Activated B cell treated with CpG ODN at 0.5 μM for 24 hours (primary cell): ENCODE measurements around the gene PRKAG2. TPM values are rescaled to one million over a fixed set of nuclear protein-coding genes. Genes with fewer than 3 reads are reported as not detected.

Experiments
- ATAC-seq: fragments of 200-7000 bp; cut with Tn5 transposase; one replicate; pipeline ENCODE4 v1.10.0; 2021; ENCODE audit warnings: low read depth, mild to moderate bottlenecking, moderate library complexity
- CTCF ChIA-PET: fragments of 350-600 bp; sonication (Branson Sonifier 250); formaldehyde crosslinking; loops from one replicate; lab custom pipeline; 2021; ENCODE audit warnings: antibody characterized with exemption; lab: Charles Lee
- POLR2A ChIA-PET: fragments of 350-600 bp; sonication (Branson Sonifier 250); formaldehyde crosslinking; loops from one replicate; lab custom pipeline; 2021; ENCODE audit warnings: antibody characterized with exemption; lab: Charles Lee
- DNase-seq: peaks from one replicate; pipeline ENCODE4 v3.0.0; 2022
- H3K27ac Mint-ChIP-seq: one replicate; pipeline ENCODE4 v1.8.0; 2020; ENCODE audit warnings: mixed read lengths
- H3K27me3 Mint-ChIP-seq: one replicate; pipeline ENCODE4 v1.8.0; 2021; ENCODE audit warnings: mixed read lengths
- H3K36me3 Mint-ChIP-seq: one replicate; pipeline ENCODE4 v1.8.0; 2021; ENCODE audit warnings: low read depth, mixed read lengths
- H3K4me1 Mint-ChIP-seq: one replicate; pipeline ENCODE4 v1.8.0; 2021; ENCODE audit warnings: mixed read lengths
- H3K4me3 Mint-ChIP-seq: one replicate; pipeline ENCODE4 v1.8.0; 2020; ENCODE audit warnings: mild to moderate bottlenecking, mixed read lengths
- H3K9me3 Mint-ChIP-seq: one replicate; pipeline ENCODE4 v1.8.0; 2020; ENCODE audit warnings: mixed read lengths
- CTCF ChIP-seq: fragments of 200-600 bp; IDR thresholded peaks from one replicate; pipeline ENCODE4 v1.8.0; 2022; ENCODE audit warnings: antibody characterized with exemption, mild to moderate bottlenecking
- intact Hi-C: fragments of 100-400 bp; cut with micrococcal nuclease; formaldehyde crosslinking; loops from one replicate; pipeline ENCODE4 v1.15.1; 2024
- total RNA-seq: library from RNA; stranded (reverse); gene quantifications from 2 replicates; pipeline ENCODE4 v1.2.3, GENCODE V29; 2022

The PRKAG2 gene
- total RNA-seq, 1 donor from 2014 or later: 19.7 TPM

DNA sequence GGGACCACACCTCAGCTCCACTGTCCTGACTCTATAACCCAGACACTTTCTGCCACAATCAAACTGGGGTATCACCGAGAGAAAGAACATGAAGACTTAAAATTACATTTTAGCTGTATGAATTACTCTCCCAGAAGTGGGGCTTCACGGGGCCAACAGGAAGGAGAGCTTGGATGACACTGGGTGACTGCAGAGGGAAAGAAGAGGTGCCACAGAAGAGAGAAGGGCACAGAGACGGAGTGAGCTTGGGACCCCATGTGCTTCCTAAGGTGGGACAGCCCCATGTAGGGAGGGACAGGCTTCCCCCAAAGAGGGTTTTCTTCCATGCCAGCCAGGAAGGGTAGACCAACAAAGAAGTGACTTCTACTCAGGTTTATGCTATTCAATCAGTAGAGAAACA, 195.2 kb downstream of the PRKAG2 start:
- peaks cover 6% of the 10 kb centered on the region for H3K4me1 Mint-ChIP-seq
- DNase-seq (no peak), ATAC-seq (no peak)
- TF ChIP-seq CTCF: no peak
- ChIA-PET POLR2A (no interaction called here), CTCF (no interaction called here)
- intact Hi-C loops: no loop called here
- no peak overlapping the region for H3K4me3 Mint-ChIP-seq
- peaks cover 4% of the 10 kb centered on the region for H3K36me3 Mint-ChIP-seq
- no peaks in the 10 kb centered on the region for H3K9me3 Mint-ChIP-seq
- no peaks in the 10 kb centered on the region for H3K27me3 Mint-ChIP-seq
- no peak overlapping the region for H3K27ac Mint-ChIP-seq

DNA sequence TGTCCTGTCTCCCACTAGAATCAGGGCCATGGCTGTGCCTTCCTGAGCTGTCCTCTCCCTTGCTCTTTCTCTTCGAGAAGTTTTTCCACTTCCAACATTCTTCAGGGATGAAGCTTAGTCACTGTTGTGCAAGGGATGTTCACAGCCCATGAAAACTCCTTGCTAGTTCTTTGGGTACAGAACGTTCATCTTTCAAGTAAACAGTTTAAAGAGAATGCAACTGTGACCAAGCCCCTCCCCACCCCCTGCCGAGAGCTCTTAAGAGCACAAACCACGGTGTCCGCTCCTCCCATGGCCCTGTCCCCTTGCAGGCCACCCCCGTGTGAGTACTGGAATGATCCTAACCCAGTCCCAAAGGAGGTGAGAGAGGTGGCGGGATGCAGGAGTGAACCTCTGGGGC, 196.1 kb downstream of the PRKAG2 start:
- ChIA-PET CTCF (no interaction called here), POLR2A (no interaction called here)
- Mint-ChIP-seq H3K4me1 (peaks cover 6% of the 10 kb centered on the region), H3K9me3 (no peaks in the 10 kb centered on the region), H3K36me3 (peaks cover 4% of the 10 kb centered on the region), H3K27me3 (no peaks in the 10 kb centered on the region), H3K4me3 (no peak overlapping the region), H3K27ac (no peak overlapping the region)
- no peak for ATAC-seq
- TF ChIP-seq CTCF: no peak
- intact Hi-C loops: no loop called here
- no peak for DNase-seq

DNA sequence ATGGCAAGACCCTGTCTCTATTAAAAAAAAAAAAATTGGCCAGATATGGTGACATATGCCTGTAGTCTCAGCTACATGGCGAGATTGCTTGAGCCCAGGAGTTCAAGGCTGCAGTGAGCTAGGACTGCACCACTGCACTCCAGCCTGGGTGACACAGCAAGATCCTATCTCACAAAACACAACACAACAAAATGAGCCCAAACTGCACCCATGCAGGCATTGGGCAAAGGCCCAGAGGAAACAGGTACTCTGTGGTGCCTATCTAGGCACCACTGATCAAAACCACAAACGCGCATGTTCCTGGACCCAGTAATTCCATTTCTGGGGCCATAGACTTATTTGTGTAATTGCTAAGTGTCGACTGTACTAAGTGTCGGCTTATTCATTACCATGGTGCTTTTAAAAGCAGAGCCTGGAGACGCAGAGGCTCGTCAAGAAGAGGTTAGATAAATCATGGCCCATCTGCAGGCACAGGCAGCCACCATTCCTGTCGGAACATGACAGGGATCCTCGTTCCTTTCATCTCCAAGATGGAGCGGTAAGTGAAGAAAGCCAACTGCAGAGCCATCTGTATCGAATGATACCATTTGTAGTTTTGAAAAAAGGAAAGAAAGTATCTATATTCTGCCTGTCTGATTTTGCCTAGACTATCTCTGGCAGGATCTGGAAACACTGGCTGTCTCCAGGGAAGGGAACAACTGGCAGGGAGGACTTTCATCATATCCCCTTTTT, 196.9 kb downstream of the PRKAG2 start:
- no peak for DNase-seq
- ChIA-PET POLR2A (no interaction called here), CTCF (no interaction called here)
- no peak overlapping the region for H3K27ac Mint-ChIP-seq
- H3K36me3 Mint-ChIP-seq: peaks cover 9% of the 10 kb centered on the region
- no peak for TF ChIP-seq CTCF
- intact Hi-C loops: no loop called here
- H3K27me3 Mint-ChIP-seq: no peaks in the 10 kb centered on the region
- no peak overlapping the region for H3K4me3 Mint-ChIP-seq
- H3K4me1 Mint-ChIP-seq: peaks cover 6% of the 10 kb centered on the region
- no peaks in the 10 kb centered on the region for H3K9me3 Mint-ChIP-seq
- ATAC-seq: no peak

GRCh38 chr7:151679071-151679708, 197.7 kb downstream of the PRKAG2 start:
- no peak overlapping the region for H3K4me3 Mint-ChIP-seq
- POLR2A ChIA-PET: no interaction called here
- TF ChIP-seq CTCF: no peak
- H3K36me3 Mint-ChIP-seq: peaks cover 16% of the 10 kb centered on the region
- H3K27me3 Mint-ChIP-seq: no peaks in the 10 kb centered on the region
- no peaks in the 10 kb centered on the region for H3K9me3 Mint-ChIP-seq
- DNase-seq (no peak), ATAC-seq (no peak)
- CTCF ChIA-PET: no interaction called here
- intact Hi-C loops: no loop called here
- no peak overlapping the region for H3K27ac Mint-ChIP-seq
- peaks cover 6% of the 10 kb centered on the region for H3K4me1 Mint-ChIP-seq

- Mint-ChIP-seq H3K4me1 (peaks cover 6% of the 10 kb centered on the region), H3K4me3 (no peak overlapping the region), H3K27ac (no peak overlapping the region), H3K9me3 (no peaks in the 10 kb centered on the region), H3K27me3 (no peaks in the 10 kb centered on the region), H3K36me3 (peaks cover 24% of the 10 kb centered on the region)
- intact Hi-C loops: no loop called here
- DNase-seq (no peak), ATAC-seq (no peak)
- TF ChIP-seq CTCF: no peak
- CTCF ChIA-PET: no interaction called here
- POLR2A ChIA-PET: no interaction called here
Observed at GRCh38 chr7:151678227-151678604, 198.7 kb downstream of the PRKAG2 start.
